ENCODE measurements around the gene ZNF319.

GRCh38 chr16:58000706-58001676, 519 bp upstream of the ZNF319 start, which contains the start of gene USB1:
- TF ChIP-seq CTCF (IDR thresholded peaks at IDR 0.05) = peak in 3 of 4 experiments; percentile 65 to 83 (median 73)
- TF ChIP-seq POLR2AphosphoS5 (IDR thresholded peaks at IDR 0.05) = peak; percentile 78
